DMS53 (cell line): Measurements from ENCODE around the gene NCOA6.
"Not testable (repeated sequence)": the region's sequence is repeated elsewhere in the genome, so short reads cannot be mapped to it uniquely, and the experiment has no call there.

Experiments
- DNase-seq: peaks from one replicate; lab custom pipeline; 2025; lab: John Stamatoyannopoulos, UW

The NCOA6 gene

DNA sequence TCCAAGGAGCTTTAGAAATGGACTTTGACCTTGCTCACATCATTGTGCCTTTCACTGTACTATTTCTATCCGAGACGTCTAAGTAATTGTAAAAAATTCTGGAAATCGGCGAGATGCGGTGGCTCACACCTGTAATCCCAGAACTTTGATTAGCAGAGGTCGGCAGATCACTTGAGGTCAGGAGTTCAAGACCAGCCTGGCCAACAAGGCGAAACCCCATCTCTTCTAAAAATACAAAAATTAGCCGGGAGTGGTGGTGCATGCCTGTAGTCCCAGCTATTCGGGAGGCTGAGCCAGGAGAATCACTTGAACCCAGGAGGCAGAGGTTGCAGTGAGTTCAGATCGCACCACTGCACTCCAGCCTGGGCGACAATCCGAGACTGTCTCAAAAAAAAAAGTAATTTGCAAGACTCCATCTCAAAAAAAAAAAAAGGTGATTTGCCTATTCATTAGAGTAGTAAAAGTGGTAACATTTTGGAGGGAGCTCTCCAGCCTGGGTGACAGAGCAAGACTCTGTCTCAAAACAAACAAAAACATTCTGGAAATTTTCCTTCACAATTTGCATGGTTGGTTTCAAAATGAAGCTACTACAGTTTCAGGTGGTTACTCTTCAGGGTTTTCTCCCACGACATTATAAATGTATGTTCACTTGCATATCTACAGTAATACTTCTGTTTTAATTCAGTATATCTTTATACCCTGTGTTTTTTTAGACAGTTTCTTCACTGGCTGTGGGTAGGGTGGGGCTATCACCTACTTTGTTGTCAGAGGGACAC lies 106.0 kb downstream of the NCOA6 start:
- not testable (repeated sequence) for DNase-seq

DNA sequence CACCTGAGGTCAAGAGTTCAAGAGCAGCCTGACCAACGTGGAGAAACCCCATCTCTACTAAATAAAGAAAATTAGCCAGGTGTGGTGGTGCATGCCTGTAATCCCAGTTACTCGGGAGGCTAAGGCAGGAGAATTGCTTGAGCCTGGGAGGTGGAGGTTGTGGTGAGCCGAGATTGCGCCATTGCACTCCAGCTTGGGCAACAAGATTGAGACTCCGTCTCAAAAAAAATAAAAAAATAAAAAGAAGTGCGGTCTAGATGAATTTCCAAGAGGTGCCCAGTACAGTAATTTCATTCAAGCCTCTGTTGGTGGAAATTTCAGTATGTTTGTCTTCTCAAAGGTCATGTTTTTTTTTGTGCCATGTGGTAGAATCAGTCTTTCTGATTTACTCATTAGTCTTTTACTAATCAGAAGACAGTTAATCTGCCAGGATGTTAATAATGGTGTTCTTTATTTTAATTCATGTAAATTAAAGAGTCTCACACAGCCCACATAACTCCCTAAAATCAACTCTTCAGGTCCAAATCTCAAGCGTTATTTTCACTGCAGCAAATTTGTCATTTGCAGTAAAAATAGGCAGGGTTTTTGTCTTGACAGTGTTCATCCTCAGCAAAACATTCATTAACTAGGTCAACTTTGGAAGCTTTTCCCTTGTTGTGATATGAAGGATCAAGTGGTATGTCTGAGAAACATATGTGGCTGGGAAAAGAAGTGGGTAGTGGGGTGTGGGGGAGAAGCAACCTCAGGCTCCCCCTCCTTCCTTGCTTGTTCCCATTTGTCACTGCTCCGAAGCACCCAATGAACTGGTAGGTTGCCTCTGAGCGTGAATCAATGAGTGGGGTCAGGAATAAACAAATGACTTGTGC lies 108.0 kb downstream of the NCOA6 start:
- no peak for DNase-seq

DNA sequence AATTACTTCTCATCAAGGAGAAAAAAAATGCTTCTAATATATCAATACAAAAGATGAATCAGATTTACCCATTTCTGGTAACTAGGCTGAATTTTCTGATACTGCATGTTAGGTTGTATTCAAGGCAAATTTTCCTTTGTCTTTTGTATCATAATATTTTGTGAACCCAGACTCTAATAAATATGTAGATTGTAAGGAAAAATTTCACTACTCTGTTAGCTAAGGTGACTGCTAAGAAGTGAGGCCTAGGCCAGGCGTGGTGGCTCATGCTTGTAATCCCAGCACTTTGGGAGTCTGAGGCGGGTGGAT lies 108.6 kb downstream of the NCOA6 start:
- DNase-seq, result no peak

DNA sequence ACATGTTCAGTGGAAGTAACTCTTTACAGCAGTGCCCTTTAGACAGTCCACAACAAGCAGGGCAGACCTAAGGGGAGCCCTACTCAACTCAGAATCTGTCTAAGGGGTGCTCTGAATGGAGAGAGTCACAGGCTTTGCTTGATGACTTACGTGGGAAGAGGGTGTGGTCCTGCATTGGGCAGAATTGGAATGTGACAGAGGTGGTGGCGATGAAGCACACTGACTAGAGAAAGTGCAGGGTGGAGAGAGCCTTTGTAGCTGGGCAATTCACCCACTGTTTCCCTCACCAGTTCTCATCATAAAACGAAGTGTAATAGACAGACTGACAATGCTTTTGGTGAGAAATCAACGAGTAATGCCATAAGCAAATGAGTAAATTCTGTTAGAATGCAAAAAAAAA lies 110.1 kb downstream of the NCOA6 start:
- no peak for DNase-seq

DNA sequence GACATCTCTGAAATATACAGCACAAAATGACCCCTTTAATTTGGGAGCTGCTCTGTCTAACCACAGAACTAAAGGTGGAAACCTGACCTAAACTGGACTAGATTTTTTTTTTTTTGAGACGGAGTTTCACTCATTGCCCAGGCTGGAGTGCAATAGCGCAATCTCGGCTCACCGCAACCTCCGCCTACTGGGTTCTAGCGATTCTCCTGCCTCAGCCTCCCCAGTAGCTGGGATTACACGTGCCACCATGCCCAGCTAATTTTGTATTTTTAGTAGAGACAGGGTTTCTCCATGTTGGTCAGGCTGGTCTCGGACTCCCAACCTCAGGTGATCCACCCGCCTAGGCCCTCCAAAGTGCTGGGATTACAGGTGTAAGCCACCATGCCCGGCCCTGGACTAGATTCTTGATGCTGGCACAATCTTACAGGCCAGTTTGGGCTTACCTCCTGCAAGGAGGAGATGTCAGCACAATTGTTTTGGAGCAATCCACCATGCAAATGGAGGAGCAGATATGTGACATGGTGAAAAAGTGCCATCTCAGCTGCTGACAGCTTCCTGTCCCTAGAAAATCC lies 111.4 kb downstream of the NCOA6 start:
- DNase-seq, result not testable (repeated sequence)

DNA sequence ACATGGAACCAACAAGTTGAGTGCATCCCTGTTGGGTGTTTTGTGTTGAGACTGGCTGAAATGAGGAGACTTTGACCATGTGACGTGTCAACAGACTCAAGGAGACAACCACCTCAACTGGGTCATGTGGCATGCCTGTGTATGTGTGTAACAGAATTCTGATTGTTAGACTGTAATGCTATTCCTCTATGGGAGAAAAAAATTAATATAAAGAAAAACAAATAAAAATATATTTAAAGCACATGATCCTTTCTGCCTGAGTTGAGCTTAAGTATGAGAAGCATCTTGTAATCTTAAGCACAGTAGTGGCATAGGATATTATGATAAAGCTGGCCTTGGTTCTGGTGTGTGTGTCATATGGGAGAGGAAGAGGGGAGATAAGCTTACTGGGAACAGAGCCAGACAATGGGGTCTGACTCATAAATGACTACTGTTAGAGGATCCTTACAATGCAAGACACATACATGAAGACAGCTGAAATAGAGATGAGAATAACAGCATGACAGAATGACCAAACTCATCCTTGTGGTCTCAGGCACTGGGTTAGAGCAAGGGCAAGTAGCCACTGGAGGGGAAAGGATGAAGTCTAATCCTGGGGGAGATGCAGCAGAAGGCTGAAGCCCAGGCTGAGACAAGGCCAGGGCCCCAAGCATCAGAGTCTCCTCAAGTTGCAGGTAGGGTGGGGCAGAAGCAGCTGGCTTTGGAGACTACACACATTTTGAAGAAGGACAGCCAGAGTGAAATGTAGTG lies 112.1 kb downstream of the NCOA6 start:
- DNase-seq, result peak; percentile 49

DNA sequence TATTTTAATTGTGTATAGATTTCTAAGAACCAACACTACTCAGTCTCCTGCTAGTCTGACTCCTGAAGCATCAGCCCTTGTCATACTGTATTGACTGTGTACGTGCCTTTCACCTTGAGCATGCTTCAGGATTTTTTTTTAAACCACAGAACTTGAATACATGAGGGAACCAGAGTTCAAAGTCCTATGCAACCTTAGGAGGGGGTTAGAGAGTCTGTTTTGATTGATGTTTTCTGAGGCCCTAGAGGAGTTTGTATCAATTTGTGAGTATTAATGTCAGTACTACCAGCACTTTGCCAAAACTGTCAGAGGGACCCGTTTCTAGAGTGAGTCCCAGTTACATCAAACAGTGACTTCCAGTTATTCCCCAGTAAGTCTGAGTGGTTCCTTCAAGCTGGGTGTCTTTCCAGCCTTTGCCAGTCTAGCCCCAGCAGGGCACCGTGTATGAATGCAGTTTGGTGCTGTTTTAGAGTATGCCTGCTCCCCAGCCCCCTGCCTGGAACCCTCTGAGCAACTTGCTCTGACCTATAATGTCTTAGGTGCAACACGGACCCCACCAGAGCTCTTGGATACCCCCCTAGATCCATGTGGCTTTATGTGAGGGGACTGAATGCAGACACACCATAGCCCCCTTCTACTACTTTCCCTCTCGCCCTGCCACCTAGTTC lies 112.8 kb downstream of the NCOA6 start:
- no peak for DNase-seq

DNA sequence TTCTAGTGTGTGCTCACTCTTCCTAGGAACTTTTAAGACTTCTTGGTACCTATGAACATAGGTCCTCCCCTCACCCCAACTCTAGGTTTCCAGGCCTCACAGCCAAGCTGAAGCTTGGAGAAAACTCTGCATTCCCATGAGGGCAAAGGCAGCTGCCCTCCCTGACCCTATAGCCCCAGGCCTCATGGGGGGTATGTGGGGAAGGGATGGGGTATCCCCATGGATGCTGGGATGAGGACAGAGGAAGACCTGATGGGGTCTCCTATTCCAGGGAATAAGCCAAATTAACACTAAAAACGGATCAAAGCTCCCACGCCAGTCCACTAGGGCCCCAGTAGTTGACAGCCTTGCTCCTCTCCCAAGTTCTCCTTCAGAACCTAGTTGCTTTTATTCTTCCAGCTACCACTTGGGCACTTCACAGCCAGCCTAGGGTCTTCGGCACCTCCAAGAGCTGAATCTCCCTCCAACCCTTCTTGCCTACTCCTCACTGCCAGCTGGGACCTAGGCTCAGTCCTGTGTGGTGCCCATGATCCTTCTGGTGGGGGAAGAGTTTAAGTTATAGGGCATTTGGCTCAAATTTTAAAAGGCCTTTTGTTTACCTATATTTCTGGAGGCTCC lies 113.5 kb downstream of the NCOA6 start:
- DNase-seq, result no peak

DNA sequence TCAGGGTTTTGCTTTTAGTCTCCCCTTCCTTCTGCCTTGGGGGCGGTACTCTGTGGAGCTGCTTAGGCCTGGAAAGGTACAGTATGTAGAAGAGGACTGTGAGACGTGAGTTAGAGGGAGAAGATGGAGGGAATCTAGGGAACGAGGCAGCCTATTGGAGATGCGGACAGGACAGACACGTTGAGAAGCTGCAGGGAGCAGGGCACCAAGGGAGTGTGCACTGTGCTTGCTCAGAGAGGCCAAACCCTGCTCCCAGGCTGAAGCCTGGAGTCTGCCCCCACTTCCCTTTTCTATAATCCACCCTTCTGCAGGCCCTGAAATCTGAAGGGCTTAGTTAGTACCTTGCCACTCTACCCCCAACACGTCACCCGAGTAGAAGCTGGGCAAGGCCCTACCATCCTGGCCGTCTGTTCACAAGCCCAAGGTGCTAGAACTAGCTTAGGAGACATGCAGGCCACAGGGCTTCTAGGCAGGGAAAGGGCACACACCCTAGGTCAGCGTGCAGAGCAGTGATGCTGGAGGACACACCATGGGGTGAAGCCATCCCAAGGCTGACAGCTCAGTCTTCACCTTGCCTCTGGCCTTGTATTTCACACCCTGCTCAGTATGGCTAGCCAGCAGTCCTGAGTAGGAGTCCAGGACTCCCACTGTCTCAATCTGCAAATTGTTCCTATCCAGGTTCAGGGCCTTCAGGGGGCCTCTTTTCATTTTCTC lies 114.4 kb downstream of the NCOA6 start:
- DNase-seq, result peak; percentile 28

DNA sequence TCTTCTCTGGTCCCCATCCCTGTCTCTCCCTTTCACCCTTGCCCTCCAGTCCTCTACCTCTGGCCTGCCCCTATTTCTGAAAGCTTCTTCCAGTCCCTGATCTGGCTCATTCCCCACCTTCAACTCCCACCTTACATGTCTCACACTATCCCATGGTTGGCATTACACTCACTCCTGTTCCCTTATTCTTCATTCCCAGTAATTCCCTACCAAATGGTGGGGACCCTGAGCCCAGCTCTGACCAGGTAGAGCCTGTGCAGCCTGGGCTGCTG lies 114.9 kb downstream of the NCOA6 start:
- DNase-seq, result no peak

DNA sequence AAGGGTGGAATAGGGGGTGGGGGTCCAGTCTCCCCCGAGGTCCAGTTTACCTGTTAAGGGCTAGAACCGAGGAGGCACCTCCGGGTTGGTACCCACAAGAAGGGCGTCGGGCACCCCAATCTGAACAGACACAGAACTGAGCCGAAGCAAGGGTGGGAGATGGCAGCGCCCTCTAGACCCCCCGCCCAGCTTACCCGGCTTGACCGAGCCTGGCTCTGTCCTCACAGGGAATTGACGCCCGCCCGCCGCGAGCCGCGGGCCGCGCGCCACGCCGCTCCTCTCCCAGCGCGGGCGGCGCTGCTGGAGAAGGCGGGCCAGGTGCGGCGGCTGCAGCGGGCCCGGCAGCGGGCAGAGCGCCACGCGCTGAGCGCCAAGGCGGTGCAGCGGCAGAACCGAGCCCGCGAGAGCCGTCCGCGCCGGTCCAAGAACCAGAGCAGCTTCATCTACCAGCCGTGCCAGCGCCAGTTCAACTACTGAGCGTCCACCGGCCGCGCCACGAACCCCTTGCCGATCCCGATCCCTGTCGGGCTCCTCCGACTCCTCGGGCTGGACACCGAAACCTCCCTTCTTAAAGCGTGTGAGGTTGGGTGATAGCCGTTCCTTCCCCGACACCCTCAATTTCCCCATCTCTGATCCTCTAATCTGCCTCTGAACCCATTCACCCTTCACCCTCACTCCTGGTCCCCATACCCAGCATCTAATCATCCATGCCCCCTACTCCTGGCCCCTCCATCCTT lies 115.5 kb downstream of the NCOA6 start:
- peak; percentile 89 for DNase-seq

DNA sequence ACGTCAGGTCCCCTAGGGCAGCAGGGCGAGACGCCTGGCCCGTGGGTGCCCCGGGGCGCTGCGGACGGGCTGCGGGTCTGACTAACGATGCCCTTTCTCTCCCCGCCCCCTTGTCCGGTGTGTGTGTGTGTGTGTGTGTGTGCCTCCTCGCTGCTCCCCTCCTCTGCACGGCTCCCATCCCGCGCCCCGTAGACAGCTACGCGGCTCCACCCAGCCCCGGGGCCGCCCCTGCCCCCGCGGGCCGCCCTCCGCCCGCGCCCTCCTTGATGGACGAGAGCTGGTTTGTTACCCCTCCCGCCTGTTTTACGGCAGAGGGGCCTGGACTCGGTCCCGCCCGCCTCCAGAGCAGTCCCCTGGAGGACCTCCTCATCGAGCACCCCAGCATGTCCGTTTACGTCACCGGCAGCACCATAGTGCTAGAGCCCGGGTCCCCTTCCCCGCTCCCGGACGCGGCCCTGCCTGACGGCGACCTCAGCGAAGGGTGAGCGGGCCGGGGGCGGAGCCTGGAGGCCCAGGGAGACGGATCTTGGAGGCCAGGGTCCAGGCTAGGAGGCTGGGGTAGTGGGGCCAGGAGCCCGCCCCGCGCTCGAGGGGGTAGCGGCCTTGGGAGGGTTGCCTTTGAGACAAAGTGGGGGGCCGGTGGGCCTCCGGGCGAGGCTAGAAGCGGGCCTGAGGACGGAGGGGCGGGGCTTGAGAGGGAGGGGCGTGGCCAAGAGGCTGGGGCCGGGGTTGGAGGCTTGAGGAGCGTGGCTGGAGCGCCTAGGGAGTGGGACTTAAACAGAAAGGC lies 116.2 kb downstream of the NCOA6 start:
- peak; percentile 94 for DNase-seq

DNA sequence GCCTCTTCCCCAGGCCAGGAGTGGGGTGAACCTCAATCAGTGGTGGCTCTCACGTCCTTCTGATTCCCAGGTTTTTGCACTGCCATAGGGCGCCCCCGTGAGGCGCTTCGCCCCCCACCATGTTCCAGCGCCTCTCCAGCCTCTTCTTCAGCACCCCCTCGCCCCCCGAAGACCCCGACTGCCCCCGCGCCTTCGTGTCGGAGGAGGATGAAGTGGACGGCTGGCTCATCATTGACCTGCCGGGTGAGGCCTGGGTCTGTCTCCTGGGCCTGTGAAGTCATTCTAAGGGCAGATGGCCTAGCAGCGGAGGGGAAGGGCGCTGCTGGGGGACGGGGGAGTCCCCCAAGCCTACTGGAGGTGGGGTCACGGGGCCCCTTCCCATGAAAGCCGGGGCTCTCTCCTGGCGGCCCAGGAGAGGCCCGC lies 116.8 kb downstream of the NCOA6 start:
- DNase-seq, result peak; percentile 78

DNA sequence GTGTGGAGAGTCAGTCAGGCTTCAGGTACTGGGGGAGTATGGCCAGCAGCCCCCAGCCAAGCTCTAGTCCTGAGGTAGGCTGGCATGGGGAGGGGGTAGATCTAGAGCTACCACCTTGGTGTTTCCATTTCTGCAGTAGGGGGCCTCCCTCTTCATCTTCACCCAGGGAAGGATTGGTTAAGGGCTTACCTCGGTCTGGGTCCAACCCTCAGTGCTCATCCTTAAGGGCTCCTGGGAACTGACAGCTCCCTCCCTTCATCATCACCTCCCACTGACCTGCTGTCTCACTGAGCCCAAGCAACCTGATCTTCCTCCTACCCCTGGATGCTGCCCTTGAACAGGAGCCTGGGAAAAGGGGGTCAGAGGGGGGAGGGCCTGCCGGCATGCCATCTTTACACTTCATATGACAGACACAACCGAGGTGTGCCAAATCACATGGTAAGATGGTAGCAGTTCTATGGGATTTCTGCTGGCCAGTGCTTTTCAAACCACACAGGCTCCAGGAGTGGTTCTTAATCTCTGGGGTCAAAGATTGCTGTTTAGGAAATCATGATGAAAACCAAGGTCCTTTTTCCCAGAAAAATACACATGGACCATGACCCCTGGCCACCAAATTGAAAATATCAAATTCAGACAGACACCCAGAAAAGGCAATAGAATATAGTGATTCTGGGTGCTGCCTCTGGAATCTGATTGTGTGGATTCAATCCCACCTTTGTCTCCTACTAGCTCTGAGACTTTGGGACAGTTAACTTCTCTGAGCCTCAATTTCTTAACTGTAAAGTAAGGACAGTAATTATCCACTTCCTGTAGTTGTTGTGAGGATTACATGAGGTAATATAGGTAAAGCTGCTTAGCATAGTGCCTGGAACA lies 118.3 kb downstream of the NCOA6 start:
- DNase-seq, result no peak

DNA sequence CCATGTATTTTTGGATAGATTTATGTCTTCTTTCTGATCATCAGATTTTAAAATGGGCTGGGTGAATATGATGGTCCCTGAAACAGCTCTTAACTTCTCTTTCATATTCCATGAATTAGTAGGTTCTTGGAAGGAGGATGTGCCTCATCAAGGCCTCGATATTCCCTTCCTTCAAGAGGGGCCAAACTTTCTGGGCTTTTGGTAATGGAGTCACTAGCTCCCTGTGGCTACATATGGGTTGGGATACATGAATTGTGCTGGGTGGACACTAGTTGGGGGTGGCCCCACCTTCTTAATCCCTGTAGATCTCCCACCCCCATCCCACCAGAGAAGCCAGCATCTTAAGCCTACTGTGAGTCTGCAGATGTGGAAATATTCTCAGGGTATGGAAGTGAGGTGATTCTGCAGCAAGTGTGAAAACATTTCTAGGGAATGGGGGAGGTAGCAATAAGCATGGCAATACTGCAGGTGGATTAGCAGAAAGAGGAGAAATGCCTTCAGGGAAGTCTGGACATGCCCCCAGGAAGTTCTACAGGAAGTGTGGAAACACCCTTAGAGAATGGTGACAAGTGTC lies 119.1 kb downstream of the NCOA6 start:
- DNase-seq, result no peak

DNA sequence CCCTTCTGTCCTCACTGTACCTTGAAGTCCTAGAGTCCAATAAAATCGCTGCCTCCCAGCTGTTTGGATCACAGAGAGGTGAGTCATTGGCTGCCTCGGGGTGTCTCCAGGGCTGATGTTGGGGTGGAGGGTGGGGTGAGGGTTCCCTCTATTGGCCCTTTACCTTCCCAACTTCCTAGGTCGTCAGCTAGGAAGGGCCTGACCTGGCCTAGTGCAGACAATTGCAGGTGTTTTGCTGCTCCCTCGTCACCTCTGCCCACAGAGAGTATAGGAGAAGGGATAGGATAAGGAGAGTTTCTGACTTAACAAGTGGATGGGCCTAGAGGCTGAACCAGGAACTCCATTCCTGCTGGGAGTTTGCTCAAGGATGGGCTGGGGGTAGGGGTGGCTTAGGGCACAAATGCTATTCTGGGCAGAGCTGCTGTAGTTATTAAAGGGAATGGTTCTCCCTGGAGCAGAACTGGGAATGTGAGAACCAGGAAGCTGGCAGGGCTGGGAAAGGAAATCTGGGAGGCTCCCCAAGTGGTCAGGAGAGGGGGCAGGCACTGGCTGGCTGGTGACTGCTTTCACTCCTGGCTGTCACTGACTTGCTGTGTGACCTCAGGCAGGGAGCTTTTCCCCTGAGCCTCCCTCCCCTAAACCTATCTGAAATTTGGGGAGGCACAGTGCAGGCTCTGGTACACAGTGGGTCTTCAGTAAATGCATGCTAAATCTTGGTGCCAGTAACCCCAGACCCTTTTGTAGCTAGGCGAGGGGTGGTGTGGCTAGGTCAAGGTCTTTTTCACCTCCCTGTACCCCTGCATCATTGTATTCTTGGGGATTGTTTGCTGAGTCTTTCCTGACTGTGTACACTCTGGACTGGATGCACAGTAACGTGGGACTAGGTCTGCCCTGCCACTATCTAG lies 119.8 kb downstream of the NCOA6 start:
- peak; percentile 82 for DNase-seq

DNA sequence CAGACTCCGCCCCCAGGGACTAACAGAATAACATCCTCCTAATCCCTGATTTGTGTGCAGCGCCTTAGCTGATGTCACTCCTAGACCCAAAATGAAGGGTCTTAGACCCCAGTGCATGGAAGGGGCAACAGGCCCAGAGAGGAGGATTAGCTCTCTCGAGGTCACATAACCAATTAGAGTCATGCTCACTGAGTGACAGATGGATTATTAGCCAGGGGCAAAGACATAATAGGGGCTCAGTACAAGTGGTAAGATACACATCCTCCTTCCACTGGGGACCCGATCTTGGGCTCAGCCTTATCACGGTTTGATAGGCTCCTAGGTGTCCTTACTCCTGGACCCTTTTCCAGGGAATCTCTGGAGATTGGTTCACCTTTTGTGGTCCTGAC lies 120.4 kb downstream of the NCOA6 start:
- no peak for DNase-seq
